NCI-H2081 treated with DMSO at 0.1 percent for 48 hours (cell line): ENCODE data around the gene RC3H2.
"Not testable (repeated sequence)": the region's sequence is repeated elsewhere in the genome, so short reads cannot be mapped to it uniquely, and the experiment has no call there.

Experiments used
- DNase-seq: peaks from one replicate; lab custom pipeline; 2025; lab: John Stamatoyannopoulos, UW

RC3H2 gene

DNA sequence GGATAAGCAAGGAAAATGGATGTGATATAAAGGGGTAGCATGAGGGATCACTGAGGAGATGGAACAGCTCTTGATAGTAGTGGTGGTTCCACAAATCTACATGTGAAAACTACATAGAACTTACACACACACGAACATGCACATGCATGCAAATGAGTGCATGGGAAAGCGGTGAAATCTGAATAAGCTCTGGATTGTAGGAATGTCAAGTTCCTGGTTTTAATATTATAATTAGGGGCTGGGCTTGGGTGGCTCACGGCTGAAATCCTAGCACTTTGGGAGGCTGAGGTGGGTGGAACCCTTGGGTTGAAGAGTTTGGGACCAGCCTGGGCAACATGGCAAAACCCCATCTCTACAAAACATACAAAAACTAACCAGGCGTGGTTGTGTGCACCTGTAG lies 63.7 kb downstream of the RC3H2 start:
- no peak for DNase-seq

DNA sequence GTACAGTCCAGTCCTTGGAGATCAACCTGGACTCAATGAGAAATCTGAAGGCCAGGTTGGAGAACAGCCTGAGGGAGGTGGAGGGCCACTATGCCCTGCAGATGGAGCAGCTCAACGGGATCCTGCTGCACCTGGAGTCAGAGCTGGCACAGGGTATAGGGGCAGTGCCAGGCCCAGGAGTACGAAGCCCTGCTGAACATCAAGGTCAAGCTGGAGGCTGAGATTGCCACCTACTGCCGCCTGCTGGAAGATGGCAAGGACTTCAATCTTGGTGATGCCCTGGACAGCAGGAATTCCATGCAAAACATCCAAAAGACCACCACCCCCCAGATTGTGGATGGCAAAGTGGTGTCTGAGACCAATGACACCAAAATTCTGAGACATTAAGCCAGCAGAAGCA lies 66.7 kb downstream of the RC3H2 start:
- not testable (repeated sequence) for DNase-seq

DNA sequence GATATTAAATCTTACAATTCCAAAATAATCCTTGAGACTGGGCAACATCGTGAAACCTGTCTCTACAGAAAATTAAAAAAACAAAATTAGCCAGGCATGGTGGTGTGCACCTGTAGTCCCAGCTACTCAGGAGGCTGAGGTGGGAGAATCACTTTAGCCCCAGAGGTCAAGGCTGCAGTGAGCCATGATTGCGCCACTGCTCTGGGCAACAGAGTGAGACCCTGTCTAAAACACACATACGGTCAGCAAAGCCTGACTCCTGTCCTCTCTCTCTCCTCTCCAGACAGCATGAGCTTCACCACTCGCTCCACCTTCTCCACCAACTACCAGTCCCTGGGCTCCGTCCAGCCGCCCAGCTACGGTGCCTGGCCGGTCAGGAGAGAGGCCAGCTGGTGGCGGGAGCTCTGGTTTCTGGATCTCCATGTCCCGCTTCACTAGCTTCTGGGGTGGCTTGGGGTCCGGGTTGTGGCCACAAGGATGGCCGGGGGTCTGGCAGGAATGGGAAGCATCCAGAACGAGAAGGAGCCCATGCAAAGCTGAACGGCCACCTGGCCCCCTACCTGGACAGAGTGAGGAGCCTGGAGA lies 67.8 kb downstream of the RC3H2 start:
- no peak for DNase-seq

DNA sequence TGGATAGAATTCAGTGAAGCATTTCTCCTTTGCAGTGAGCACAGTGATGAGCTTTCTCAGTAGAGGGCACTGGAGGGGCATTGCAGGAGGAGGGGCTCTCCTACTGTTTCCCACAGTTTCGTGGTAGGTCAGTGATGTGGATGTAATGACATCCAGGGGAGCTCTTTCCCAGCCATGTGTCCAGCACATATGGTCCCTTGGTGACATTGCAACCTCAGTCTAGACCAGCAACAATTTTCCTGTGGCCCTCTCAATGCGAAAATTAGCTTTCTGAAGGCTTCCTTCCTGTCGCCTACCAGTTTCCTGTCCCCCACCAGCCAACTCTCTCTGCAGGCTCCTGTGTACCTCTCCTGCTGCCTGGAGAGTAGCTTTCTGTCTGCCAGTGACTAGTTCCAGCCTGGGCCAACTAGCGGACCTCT lies 69.8 kb downstream of the RC3H2 start:
- no peak for DNase-seq

DNA sequence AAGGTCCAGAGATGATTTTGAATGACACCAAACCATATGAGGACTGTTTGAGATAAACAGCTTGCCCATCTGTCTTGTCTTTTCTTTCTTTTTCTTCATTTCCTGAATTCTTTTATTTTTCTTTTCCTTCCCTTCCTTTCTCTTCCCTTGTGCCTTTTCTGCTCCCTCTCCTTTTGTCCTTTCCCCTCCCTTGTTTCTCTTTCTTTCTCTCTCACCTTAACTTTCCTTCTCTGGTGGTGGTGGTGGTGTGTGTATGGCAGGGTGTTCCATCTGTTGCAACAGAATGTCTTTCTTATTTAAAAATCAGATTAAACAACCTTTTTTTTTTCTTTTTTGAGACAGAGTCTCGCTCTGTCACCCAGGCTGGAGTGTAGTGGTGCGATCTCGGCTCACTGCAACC lies 73.0 kb downstream of the RC3H2 start:
- no peak for DNase-seq

DNA sequence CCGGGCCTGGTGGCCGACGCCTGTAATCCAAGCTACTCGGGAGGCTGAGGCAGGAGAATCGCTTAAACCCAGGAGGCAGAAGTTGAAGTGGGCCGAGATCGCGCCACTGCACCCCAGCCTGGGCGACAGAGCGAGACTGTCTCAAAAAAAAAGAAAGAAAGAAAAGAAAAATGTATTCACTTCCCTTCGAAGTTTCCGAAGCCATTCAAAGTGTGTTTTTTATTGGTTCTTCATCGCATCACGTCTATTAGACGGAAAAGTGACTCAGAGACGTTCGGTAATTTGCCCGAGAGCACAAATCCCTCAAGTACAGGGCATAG lies 76.2 kb downstream of the RC3H2 start:
- not testable (repeated sequence) for DNase-seq

DNA sequence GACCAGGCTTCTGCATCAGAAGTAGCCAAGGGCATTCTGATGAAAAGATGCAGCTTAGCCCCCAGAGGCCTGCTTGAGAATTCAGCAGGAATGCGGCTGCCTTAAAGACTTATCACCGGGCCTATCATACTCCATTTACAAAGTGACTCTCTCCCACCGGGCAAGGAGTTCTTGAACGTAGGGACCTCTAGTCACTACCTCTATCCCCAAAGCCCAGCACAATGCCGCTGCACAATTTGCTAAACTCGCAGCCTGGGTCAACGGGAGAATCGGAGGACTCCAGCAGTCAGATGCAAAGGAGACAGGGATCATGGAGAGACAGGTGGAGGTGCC lies 77.4 kb downstream of the RC3H2 start:
- no peak for DNase-seq

DNA sequence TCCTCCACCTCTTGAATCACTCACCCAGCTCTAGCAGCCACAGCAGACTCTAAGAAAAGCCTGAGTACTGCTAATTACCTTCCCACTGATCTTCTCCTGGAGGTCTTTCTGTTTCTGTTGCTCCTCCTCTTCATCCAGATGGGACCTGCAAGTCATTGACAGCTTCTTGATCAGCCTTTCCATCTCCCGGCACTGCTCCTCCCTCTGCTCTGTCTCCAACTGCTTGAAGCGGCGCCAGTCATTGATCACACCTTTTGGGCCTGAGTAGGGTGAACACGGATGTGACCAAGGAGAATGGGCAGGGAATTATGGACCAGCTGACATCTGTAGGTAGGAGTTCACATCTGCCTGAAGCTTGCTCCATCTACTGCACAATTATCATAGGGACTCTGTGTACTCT lies 82.2 kb downstream of the RC3H2 start:
- no peak for DNase-seq

DNA sequence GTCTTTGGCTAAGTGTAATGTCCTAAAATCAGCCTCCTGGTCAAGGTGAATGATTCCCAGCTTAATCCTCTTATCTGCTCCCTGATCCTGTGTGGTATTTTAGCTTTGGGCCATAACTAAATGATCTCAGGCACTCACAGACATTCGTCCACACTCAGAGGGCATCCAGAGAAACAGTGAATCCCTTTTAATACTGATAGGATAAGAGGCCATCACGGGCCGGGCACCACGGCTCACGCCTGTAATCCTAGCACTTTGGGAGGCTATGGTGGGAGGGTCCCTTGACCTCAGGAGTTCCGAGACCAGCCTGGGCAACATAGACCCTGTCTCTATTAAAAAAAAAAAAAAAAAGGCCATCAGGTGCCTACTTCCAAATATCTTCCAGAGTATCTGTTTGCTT lies 83.1 kb downstream of the RC3H2 start:
- no peak for DNase-seq

DNA sequence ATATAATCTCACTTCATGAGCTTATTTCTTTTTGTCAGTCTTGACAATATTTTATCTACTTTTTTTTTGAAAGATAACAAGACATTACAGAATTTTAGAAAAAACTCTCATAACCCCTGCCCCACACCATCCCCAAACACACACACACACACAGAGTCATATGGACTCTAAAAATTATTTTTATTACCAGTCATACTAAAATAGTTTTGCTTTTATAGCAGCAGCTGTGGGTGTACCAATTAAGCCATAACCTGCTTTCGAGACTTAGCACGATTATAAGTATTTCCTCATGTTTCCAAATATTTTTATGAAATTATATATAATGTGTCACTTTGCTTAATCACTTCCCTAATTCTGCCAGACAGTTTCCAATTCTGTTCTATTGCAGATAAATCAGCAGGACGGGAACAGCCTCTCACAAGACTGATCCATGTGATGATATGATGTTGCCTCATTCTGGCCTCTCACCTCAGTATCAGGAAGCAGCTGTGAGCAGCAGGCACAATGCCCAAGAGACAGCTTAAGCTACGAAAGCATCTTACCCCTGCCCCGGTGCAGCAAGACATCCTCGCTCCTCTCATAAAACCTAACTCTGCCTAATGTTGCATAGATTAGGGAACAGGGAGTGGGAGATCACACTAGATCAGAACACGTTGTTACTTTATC lies 83.7 kb downstream of the RC3H2 start:
- DNase-seq, result no peak

DNA sequence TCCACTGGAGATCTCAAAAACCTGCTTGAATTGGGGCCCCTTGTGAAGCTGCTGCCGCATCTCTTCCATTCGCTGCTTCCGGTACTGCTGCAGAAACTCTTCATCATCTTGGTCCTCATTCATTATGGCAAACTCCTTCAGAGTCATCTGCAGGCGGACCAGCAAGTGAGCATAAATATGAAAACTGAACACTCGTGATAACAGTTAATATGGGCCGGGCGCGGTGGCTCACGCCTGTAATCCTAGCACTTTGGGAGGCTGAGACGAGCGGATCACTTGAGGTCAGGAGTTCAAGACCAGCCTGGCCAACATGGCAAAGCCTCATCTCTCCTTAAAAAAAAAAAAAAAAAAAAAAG lies 84.7 kb downstream of the RC3H2 start:
- DNase-seq, result no peak

DNA sequence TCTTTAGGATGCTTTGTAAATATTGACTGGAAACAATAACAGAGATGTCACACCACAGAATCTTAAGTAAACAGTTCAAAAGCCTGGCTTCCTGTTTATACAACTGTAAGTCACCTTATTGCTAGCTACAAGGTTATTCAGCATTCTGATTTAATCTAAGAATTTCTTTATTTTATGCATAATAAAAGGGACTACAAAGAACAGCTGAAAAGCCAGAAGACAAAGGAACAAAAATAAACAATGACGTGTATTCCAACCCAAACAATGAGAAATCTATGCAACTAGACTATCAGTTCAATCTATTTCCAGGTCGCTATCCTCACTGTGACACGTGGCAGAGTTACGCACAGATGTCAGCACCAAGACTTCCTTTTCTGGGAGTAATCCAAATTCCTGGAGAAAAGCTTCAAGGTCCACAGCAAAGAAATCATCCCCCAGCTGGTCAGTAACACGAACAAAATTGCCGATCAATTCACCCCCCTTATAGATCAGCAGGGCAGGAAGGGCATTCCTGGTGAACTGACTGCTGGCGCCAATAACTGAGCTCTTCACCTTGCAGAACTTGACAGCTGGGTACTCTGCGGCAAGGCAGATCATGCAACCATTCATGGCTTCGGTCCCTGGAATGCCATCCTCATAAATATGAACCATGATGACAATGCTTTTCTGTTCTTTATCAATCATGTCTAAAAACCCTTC lies 85.2 kb downstream of the RC3H2 start:
- DNase-seq, result no peak

DNA sequence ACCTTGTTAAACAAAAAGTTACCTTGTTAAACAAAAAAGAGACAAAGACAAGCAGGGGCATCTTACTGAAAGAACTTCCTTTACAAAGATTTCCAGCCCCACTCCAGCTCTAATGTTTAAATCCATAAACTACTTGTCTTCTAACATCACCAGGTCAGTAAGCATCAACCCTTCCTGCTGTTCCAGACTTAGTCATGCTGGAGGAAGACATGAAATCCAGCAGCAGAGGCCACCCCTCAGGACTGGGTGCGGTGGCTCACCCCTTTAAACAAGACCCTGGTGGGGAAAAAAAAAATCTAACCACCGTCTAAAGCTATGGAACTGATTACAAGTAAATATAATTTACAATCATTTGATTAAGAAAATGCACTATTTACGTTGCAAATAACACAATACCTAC lies 85.8 kb downstream of the RC3H2 start:
- no peak for DNase-seq

DNA sequence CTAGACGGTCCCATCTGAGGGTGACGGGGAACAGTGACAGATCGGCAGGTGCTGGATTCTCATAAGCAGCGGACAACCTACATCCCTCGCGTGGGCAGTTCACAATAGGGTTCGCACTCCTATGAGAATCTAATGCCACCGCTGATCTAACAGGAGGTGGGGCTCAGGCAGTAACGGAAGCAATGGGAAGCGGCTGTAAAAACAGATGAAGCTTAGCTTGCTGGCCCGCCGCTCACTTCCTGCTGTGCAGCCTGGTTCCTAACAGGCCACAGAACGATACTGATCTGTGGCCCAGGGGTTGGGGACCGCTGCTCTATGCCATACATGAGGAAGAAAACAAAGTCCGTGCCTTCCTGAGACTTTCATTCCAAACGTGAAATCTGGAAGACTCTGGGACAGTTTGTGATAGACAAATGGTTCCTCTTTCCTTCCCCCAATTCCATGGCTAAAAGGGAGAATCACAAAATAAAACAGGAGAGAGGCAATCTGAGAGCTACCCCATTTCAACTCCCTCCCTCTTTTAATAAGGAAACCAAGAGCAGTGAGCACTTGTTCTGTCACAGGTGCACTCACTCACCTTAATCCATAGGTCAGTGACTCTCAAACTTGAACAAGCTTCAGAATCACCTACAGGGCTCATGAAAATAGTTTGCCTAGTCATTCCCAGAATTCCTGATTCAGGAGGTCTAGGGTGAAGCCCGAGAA lies 88.8 kb downstream of the RC3H2 start:
- no peak for DNase-seq

DNA sequence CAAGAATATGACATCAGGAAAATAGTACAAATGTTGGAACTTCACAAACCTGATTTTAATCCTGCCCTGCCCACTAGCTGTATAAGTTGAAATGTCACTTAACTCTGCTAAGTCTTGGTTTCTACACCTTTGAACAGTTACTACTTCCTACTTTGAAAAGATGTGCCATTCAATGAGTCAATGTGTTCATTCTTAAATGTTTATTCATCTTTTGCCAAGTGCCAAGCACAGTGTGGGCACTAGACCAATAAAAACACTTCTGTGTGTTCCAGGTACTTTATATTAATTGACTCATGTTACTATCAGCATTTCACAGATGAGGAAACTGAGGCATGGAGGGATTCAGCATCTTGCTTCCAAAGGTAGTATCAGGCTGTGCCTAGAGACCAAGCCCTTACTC lies 89.6 kb downstream of the RC3H2 start:
- no peak for DNase-seq

DNA sequence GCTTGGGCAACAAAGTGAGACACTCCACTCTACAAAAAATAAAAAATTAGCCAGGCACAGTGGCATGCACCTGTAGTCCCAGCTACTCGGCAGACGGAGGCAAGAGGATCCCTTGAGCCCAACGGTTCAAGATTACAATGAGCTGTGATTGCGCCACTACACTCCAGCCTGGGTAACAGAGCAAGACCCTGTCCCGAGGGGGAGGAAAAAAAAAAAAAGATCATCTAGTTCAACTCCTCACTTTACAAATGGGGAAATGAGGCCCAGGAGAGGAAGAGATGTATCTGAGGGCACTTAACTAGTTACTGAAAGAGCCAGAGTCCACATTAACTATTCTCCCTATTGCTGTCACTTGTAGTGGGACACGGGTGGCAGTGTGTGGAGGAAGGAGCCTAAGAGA lies 90.6 kb downstream of the RC3H2 start:
- DNase-seq, result no peak

DNA sequence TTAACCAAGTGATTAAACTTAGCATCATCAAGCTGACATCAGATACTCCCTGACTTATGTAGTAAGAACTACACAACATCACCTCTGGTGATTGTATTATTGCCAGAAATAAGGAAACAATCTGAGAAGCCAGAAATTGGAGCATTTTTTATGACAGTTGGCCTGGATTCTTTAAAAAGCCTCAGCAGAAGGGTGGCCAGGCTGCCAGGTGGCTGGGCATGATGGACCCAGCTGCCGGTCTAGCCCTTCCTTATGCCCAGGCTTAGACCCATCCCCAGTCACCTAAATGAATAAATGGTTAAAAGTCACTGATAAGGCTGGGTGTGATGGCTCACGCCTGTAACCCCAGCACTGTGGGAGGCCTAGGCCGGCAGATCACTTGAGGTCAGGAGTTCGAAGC lies 92.4 kb downstream of the RC3H2 start:
- no peak for DNase-seq

DNA sequence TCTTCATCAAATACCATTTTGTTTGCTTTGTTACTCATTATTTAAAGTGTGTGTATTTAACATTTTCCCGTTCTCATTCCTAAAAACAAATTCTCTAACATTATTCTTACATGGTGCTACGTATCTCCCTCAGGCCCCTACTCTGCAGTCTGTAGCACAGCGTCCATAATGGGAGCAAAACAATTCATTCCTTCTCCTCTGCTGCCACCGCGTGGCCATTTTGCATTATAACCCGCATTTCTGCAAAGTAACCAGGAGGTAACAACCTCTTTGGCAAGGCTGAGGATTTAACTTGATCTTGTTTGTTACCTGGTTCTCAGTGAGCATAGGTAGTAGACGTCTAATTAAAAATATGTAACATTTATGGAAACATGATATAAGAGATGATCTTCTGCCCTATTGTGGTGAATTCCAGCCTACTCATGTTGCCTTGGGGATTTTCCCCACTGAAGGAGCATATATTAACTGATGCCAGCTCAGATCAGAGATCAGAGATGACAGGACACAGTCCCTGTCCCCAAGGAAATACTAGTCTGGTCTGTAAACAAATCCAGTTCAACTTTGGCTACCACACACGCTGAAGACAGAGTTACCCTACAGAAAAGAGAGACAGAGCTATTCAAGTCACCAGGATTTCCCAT lies 94.7 kb downstream of the RC3H2 start:
- peak; percentile 67 for DNase-seq

DNA sequence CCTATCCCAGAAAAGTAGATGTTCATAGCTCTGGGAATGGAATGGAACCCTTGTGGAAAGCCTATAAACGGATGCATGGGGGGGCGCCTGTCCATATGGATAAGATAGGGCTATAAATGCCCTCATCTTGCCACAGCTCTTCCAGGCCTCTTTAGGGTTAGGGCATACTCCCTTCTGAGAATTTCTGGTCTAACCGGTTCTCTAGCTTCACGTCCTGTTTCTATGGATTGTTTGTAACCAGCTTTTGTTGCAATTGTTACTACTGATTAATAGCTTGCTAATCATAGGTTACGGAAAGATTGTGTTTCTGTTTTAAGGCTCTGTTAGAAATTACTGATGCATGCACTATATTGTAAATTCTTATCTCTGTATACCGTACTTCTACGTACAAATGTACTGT lies 95.9 kb downstream of the RC3H2 start:
- DNase-seq, result peak; percentile 40

DNA sequence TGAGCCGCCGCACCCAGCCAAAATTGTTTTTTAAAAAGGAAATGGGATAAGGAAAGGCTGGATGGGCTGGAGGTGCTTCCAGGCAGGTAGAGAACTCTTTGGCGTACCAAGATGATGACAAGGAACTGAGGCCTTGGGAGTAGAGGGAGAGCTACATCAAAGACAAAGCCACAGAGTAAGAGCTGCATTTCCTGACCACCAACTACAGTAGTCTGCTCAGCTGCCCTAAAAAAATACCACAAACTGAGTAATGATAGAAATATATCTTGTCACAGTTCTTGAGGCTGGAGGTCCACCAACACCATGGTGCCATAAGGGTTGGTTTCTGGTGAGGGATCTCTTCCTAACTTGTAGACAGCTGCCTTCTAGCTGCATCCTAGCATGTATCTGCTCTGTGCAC lies 97.0 kb downstream of the RC3H2 start:
- DNase-seq, result no peak

DNA sequence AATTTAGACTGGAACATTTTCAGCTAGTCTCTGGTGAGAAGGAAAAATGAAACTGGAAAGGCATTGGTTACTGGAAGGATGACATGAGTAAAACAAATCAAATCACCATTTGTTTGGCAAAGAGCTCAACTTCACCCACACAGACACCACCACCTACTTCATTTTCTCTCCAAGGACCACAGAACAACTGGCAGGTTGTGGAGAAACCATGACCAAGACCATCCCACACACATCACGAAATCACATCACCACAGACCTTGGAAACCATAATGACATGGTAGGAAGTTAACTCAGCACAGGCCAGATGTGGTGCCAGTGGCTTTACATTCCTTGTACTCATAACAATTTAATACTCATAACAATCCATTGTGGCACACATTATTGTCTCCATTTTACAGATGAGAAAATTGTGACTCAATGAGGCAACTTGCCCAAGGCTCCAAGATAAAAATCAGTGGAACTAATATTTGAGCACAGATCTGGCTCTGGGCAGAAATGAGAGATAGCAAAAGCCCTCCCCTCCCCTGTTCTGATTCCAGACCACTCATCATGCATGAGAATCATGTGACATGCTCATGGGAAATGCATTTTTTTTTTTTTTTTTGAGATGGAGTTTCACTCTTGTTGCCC lies 97.8 kb downstream of the RC3H2 start:
- no peak for DNase-seq

DNA sequence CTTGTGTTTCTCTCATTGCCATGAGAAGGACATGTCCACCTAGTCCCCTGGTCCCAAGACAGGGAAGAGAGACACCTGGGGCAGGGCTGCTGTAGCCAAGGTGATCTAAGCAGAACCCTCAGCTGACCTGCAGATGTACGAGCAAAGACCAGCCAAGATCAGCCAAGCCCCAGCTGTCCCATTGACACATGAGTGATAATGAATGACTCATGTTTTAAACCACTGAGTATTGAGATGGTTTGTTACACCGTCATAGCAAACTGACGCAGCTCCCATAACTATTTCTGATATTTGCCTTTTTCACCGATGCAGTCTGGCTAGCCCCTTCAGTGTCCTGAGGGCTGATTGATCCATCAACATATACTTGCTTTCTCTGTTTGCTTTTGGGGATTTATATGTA lies 98.5 kb downstream of the RC3H2 start:
- DNase-seq, result no peak
